HCT116 (cell line): ENCODE results near the gene RYR3. TPM values are rescaled to one million over a fixed set of nuclear protein-coding genes. Genes with fewer than 3 reads are reported as not detected.

Source experiments
- ATAC-seq: fragments of 200-7000 bp; cut with Tn5 transposase; 2 replicates; pipeline ENCODE4 v1.9.1; 2020; ENCODE audit warnings: mild to moderate bottlenecking, moderate library complexity
- BruUV-seq: library from RNA; stranded (reverse); fragments of 400-500 nt; replicated peaks from 2 replicates; lab custom pipeline; 2021; lab: Mats Ljungman, UMichigan
- CTCF ChIA-PET: fragments of 300-600 bp; sonication (Branson Sonifier 250); formaldehyde crosslinking; loops from one replicate; lab custom pipeline; 2021; ENCODE audit warnings: antibody characterized with exemption; lab: Charles Lee
- POLR2A ChIA-PET: fragments of 300-600, 350-600 bp; sonication (Branson Sonifier 250); formaldehyde crosslinking; loops from one replicate; lab custom pipeline; 2021; ENCODE audit warnings: antibody characterized with exemption; lab: Charles Lee
- RAD21 ChIA-PET, 2 experiments: fragments of 300-600 bp; sonication (Branson Sonifier 250); formaldehyde crosslinking; loops; one replicate each; lab custom pipeline; 2023; ENCODE audit warnings: low total read pairs in 2 of 2; ENCODE audit not compliant: uncharacterized antibody in 2 of 2, unreplicated experiment in 2 of 2, low non-redundant PET in 1 of 2; lab: Charles Lee
- DNase-seq: peaks from one replicate; pipeline ENCODE4 v3.0.0-alpha.2; 2010; ENCODE audit warnings: low read depth, low spot score
- H2AFZ ChIP-seq: fragments of 200-600 bp; shearing (Covaris generic), sonication (generic); 2 replicates; pipeline ENCODE4 v1.6.1; 2017; ENCODE audit warnings: low read depth, mixed run types, mixed read lengths, antibody characterized with exemption, low read length; ENCODE audit not compliant: poor library complexity, severe bottlenecking
- H3K27ac ChIP-seq: 2 replicates; pipeline ENCODE4 v1.5.1; 2012; ENCODE audit warnings: low read depth, low read length
- H3K27me3 ChIP-seq: fragments of 200-600 bp; sonication (generic); 2 replicates; pipeline ENCODE4 v1.6.1; 2016; ENCODE audit warnings: mixed run types, low read length, mixed read lengths; ENCODE audit not compliant: insufficient read depth
- H3K36me3 ChIP-seq, 2 experiments: fragments of 200-500 bp in 1 of 2; fragments of 200-600 bp in 1 of 2; sonication (Bioruptor generic) in 1 of 2; sonication (generic) in 1 of 2; 2 replicates each; pipeline versions ENCODE4 v1.5.1 to v1.6.1; 2014 to 2016; ENCODE audit warnings: low read length in 2 of 2, inconsistent platforms in 1 of 2, mixed read lengths in 1 of 2, mixed run types in 1 of 2; ENCODE audit not compliant: insufficient read depth in 2 of 2, control insufficient read depth in 1 of 2
- H3K4me1 ChIP-seq, 2 experiments: fragments of 200-600 bp in 1 of 2; sonication (generic) in 1 of 2; 2 replicates each; pipeline versions ENCODE4 v1.5.1 to v1.6.1; 2012 to 2017; ENCODE audit warnings: low read length in 2 of 2, inconsistent platforms in 1 of 2, mild to moderate bottlenecking in 1 of 2, mixed read lengths in 1 of 2, mixed run types in 1 of 2, moderate library complexity in 1 of 2; ENCODE audit not compliant: insufficient read depth in 2 of 2, control insufficient read depth in 1 of 2
- H3K4me2 ChIP-seq: fragments of 200-600 bp; sonication (generic); 2 replicates; pipeline ENCODE4 v1.6.1; 2017; ENCODE audit warnings: mixed run types, low read length, mixed read lengths
- H3K4me3 ChIP-seq, 2 experiments: fragments of 200-600 bp in 1 of 2; sonication (generic) in 1 of 2; replicated peaks in 1 of 2; 2 replicates each; pipeline ENCODE4 v1.5.1; 2011 to 2016; ENCODE audit warnings: low read length in 2 of 2, control low read depth in 1 of 2, low read depth in 1 of 2, mild to moderate bottlenecking in 1 of 2, mixed read lengths in 1 of 2, mixed run types in 1 of 2
- H3K79me2 ChIP-seq: fragments of 200-600 bp; sonication (generic); 2 replicates; pipeline ENCODE4 v1.6.1; 2017; ENCODE audit warnings: mild to moderate bottlenecking, mixed run types, low read length, moderate library complexity, mixed read lengths; ENCODE audit not compliant: insufficient read depth
- H3K9ac ChIP-seq: fragments of 200-600 bp; sonication (generic); 2 replicates; pipeline ENCODE4 v1.6.1; 2016; ENCODE audit warnings: low read length, mixed read lengths
- H3K9me2 ChIP-seq: fragments of 200-600 bp; sonication (generic), shearing (Covaris generic); 2 replicates; pipeline ENCODE4 v1.6.1; 2017; ENCODE audit warnings: mixed run types, mild to moderate bottlenecking, moderate library complexity; ENCODE audit not compliant: insufficient read depth
- H3K9me3 ChIP-seq, 2 experiments: fragments of 200-500 bp in 1 of 2; fragments of 200-600 bp in 1 of 2; sonication (Bioruptor generic) in 1 of 2; sonication (generic) in 1 of 2; 2 replicates each; pipeline ENCODE4 v1.6.1; 2014 to 2017; ENCODE audit warnings: low read length in 2 of 2, mixed read lengths in 2 of 2, inconsistent platforms in 1 of 2, low read depth in 1 of 2, mild to moderate bottlenecking in 1 of 2, mixed run types in 1 of 2, moderate library complexity in 1 of 2; ENCODE audit not compliant: control insufficient read depth in 1 of 2, insufficient read depth in 1 of 2
- H4K20me1 ChIP-seq: fragments of 200-600 bp; sonication (generic), shearing (Covaris generic); 2 replicates; pipeline ENCODE4 v1.6.1; 2017; ENCODE audit warnings: mixed run types, mild to moderate bottlenecking, moderate library complexity; ENCODE audit not compliant: insufficient read depth
- CBX3 ChIP-seq: IDR thresholded peaks from 2 replicates; pipeline ENCODE4 v1.6.1; 2012; ENCODE audit warnings: low read depth
- CEBPB ChIP-seq: IDR thresholded peaks from 2 replicates; pipeline ENCODE4 v1.6.1; 2012; ENCODE audit warnings: low read depth
- EGR1 ChIP-seq: IDR thresholded peaks from 2 replicates; pipeline ENCODE4 v1.6.1; 2012; ENCODE audit warnings: low read depth
- EZH2phosphoT487 ChIP-seq: fragments of 200-600 bp; IDR thresholded peaks from 2 replicates; pipeline ENCODE4 v1.6.1; 2018; ENCODE audit warnings: antibody characterized with exemption, borderline replicate concordance
- JUND ChIP-seq: IDR thresholded peaks from 2 replicates; pipeline ENCODE4 v1.6.1; 2012
- POLR2A ChIP-seq: IDR thresholded peaks from 2 replicates; pipeline ENCODE4 v1.7.0; 2011; ENCODE audit warnings: borderline replicate concordance; ENCODE audit not compliant: insufficient read depth, insufficient read length; ENCODE audit errors: extremely low read depth
- SP1 ChIP-seq: IDR thresholded peaks from 2 replicates; pipeline ENCODE4 v1.6.1; 2012; ENCODE audit warnings: low read depth
- intact Hi-C: fragments of 100-400 bp; cut with micrococcal nuclease; formaldehyde crosslinking; loops from 2 replicates; pipeline ENCODE4 v1.10.0; 2022
- total RNA-seq: library from RNA; stranded (reverse); gene quantifications from one replicate; pipeline ENCODE4 v1.2.1, GENCODE V29; 2021; ENCODE audit not compliant: unreplicated experiment
- TF ChIP-seq, protein P1 (sequence below), 3 experiments: fragments of 200-600 bp in 1 of 3; sonication (generic) in 1 of 3; IDR thresholded peaks in 2 of 3; conservative IDR thresholded peaks in 1 of 3; 2 replicates each; pipeline ENCODE4 v1.5.1; 2012 to 2017; ENCODE audit warnings: low read depth in 2 of 3, low read length in 2 of 3, antibody characterized with exemption in 1 of 3, borderline replicate concordance in 1 of 3, control low read depth in 1 of 3, mild to moderate bottlenecking in 1 of 3, mixed read lengths in 1 of 3, mixed run types in 1 of 3, moderate library complexity in 1 of 3; ENCODE audit not compliant: insufficient read depth in 1 of 3
- TF ChIP-seq, protein P2 (sequence below): IDR thresholded peaks from 2 replicates; pipeline ENCODE4 v1.6.1; 2012

RYR3 gene
- total RNA-seq, 1 experiment from 2014 or later, result not detected

DNA sequence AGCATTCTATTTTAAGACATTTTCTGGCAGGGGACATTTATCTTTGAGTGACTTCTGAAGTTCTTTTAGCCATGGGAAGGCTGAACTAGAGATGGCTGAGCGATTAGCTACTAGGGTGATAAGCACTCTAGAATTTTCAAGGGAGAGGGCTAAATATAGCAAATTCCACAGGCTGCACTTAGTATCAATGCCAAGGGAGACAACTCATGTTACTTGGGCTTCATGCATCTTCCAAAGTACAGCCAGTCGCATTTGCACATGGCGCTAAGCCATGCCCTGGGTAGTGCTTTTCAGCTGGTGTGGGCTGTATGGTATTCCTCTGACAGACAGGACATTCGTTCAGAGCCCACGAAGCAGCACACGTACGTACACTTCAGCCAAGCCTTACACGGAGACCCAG is 69.6 kb downstream of the RYR3 start (continued):
- TF ChIP-seq, protein P1, sequence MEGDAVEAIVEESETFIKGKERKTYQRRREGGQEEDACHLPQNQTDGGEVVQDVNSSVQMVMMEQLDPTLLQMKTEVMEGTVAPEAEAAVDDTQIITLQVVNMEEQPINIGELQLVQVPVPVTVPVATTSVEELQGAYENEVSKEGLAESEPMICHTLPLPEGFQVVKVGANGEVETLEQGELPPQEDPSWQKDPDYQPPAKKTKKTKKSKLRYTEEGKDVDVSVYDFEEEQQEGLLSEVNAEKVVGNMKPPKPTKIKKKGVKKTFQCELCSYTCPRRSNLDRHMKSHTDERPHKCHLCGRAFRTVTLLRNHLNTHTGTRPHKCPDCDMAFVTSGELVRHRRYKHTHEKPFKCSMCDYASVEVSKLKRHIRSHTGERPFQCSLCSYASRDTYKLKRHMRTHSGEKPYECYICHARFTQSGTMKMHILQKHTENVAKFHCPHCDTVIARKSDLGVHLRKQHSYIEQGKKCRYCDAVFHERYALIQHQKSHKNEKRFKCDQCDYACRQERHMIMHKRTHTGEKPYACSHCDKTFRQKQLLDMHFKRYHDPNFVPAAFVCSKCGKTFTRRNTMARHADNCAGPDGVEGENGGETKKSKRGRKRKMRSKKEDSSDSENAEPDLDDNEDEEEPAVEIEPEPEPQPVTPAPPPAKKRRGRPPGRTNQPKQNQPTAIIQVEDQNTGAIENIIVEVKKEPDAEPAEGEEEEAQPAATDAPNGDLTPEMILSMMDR (IDR thresholded peaks at IDR 0.05 in 2 of 3, conservative IDR thresholded peaks at IDR 0.05 in 1 of 3; ENCODE audit: borderline replicate concordance in 1 of 3, insufficient read depth in 1 of 3, low read depth in 2 of 3, low read length in 2 of 3), result no peak

DNA sequence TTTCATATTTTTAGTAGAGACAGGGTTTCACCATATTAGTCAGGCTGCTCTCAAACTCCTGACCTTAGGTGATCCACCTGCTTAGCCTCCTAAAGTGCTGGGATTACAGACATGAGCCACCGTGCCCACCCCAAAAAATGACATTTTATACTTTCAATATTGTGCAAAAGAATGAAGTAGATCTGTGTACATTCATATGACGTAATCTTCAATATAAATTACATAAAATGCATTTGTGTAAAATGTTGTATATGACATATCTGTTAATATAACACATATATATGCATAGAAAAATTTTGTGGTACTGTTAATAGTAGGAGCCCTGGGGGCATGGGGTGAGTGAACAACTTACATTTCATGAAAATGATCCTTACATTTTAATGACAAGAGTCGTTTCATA is 71.7 kb downstream of the RYR3 start:
- TF ChIP-seq EGR1 (no peak), POLR2A (no peak), JUND (no peak), CBX3 (no peak), CEBPB (no peak), SP1 (no peak), EZH2phosphoT487 (no peak)
- TF ChIP-seq, protein P1 (IDR thresholded peaks at IDR 0.05 in 2 of 3, conservative IDR thresholded peaks at IDR 0.05 in 1 of 3; ENCODE audit: borderline replicate concordance in 1 of 3, insufficient read depth in 1 of 3, low read depth in 2 of 3, low read length in 2 of 3), result no peak
- TF ChIP-seq, protein P2, sequence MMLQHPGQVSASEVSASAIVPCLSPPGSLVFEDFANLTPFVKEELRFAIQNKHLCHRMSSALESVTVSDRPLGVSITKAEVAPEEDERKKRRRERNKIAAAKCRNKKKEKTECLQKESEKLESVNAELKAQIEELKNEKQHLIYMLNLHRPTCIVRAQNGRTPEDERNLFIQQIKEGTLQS, result no peak
- TF ChIP-seq, all 23 proteins: peak for 0
- no peak for ATAC-seq
- no peak overlapping the region for H3K27ac ChIP-seq
- DNase-seq, result no peak
- H3K4me1 ChIP-seq, result no peaks in the 10 kb centered on the region
- no peaks in the 10 kb centered on the region for H3K79me2 ChIP-seq
- ChIA-PET CTCF (no interaction called here), POLR2A (no interaction called here), RAD21 (no interaction called here)
- no peaks in the 10 kb centered on the region for H3K36me3 ChIP-seq
- intact Hi-C loops, result no loop called here
- H3K9me3 ChIP-seq, result no peaks in the 10 kb centered on the region
- no peak overlapping the region for H3K4me3 ChIP-seq
- BruUV-seq, result no TSS peak
- H3K27me3 ChIP-seq, result peaks cover 54% of the 10 kb centered on the region
- H3K4me2 ChIP-seq, result no peak overlapping the region
- no peak overlapping the region for H2AFZ ChIP-seq
- no peak overlapping the region for H3K9ac ChIP-seq
- H3K9me2 ChIP-seq, result no peaks in the 10 kb centered on the region
- no peaks in the 10 kb centered on the region for H4K20me1 ChIP-seq
